ENCODE data around the gene LRP5. TPM values are rescaled to one million over a fixed set of nuclear protein-coding genes. Genes with fewer than 3 reads are reported as not detected.

LRP5 gene
- 39.6 to 53.6 TPM (median 45.8 TPM) in 5 replicates for total RNA-seq (2022; extraction: Qiagen RNA extraction)

DNA sequence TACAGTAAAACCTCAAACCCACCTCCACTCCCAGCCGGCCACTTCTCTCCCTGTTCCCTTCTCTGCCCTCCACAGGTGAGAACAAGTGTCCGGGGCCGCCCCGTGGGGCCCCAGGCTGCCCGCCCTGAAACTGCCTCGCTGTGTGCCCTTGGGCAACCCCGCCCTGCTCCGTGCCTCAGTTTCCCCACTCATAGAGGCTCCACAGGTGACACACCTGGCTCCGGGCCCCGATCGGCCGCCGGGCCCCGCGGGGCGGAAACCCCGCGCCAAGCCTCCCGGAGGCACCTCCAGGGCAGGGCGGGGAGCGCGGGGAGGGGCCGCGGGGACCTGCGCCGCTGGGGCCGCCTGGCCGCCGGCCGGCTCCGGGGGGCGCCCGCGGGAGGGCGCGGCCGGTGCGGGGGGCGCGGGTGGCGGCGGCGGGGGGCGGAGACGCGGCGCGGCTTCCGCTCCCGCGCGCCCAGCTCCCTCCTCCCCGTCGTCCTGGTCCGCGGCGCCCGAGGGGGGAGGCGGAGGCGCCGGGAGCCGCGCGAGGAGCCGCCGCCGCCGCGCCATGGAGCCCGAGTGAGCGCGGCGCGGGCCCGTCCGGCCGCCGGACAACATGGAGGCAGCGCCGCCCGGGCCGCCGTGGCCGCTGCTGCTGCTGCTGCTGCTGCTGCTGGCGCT, at the start of gene LRP5:
Gene LRP5, plus strand, starts transcription at position 475 of the 663 bp plus-strand sequence. Its CDS starts 124 bp downstream, at position 599.

DNA sequence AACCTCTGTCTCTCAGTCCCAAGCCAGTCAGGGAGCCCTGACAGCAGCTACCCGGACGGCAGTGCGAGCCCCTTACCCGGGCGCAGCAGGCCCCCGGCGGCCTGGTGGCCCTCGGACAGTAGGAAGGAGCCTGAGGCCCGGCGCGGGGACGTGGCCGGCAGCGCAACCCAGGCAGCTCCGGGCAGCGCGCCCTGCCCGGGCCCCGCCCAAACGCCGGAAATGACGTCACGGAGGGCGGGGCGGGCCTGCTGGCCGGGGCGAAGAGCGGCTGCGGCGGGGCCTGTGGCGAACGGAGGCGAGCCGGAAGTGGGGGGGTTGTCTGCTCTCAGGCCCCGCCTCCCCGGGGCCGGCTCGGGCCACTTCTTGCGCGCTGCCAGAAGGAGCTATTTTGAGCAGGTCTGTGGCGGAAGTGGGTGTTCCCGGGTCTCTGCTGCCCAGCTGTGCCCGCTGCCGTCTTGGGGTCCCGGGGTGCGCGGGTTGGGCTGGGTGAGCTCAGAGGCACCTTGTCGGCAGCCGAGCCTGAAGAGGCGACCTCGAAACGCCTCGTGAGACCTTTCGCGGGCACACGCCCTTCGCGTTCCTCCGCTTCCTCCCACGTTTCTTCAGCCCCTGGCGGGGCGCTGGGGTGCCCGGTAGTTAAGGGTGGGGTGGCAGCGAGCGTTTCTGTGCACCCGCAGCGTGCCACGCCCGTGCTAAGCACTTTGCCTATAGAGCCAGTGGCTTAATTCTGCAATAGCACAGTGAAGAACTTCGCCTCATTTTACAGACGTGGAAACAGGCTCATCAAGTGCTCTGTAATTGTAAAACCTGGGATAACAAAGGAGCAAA, 40.4 kb upstream of the LRP5 start, which contains the start of gene C11orf24:
Gene C11orf24, minus strand, starts transcription at position 193 of the 828 bp plus-strand sequence. CDS start 8,206 bp downstream, outside the sequence.

DNA sequence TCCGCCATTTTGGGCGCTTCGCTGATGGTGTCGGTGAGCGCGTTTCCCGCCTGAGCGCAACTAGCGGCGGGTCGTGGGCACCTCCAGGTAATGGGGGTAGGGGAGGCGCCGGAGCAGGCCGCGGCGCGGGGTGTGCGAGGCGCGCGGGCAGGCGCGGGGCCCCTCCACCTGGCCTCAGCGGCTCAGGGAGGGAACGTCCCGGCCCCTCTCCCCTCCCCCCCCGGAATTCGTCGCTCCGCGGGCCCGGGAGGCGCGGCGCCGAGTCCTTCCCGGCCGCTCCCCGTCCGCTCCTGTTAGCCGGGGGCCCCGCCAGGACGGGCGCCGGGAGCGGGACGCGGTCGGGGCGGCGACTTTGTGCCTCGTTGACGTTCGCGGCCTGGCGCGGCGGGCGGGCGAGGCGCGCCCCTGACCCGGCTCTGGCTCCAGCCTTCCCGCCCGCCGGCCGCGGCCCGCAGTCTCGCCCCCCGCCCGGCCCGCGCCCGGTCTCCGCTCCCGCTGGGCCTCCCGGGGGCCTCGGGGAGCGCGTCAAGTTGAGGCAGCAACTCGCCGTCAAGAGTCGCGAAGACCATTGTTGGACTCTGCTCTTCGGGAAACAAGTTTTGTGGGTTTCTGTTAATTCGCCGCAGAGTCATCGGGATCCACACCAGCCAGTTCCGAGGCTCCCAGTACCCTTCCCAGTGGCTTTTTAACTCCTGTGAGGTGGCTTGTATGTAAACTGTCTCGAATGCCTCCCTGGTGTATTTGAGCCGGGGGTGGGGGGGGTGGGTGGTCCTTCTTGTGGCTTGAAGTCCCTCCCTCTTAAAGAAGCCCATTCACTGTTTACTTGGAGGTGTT, 148.6 kb downstream of the LRP5 start, which contains the start of gene PPP6R3:
Gene PPP6R3, plus strand, starts transcription at position 12 of the 834 bp plus-strand sequence. CDS start 76,913 bp downstream, outside the sequence.

Other genes with a start within 250 kb of the LRP5 start
- gene CHKA, start 191.2 kb upstream of the LRP5 start, total RNA-seq (2022; extraction: Qiagen RNA extraction), result 33.8 to 38.5 TPM (median 35.7 TPM) in 5 replicates
- gene KMT5B, start 99.3 kb upstream of the LRP5 start, total RNA-seq (2022; extraction: Qiagen RNA extraction), result 19.7 to 28.1 TPM (median 21.2 TPM) in 5 replicates
- gene C11orf24, start 40.6 kb upstream of the LRP5 start, total RNA-seq (2022; extraction: Qiagen RNA extraction), result 54.2 to 60.1 TPM (median 58.8 TPM) in 5 replicates
- gene PPP6R3, start 148.2 kb downstream of the LRP5 start, total RNA-seq (2022; extraction: Qiagen RNA extraction), result 40.3 to 68.4 TPM (median 55.7 TPM) in 5 replicates

Data from A549 treated with Hydrocortisone at 1 μM for 4 hours (cell line).